Measurements from ENCODE around the gene ACTG2. TPM values are rescaled to one million over a fixed set of nuclear protein-coding genes. Genes with fewer than 3 reads are reported as not detected.

The ACTG2 gene
- total and polyA plus RNA-seq, 10 of the 15 experiments (the other 5 are each of a cell fraction or from before 2014, with no cell fraction given), result 0.06 to 0.97 (median 0.12) TPM; not detected in 7

DNA sequence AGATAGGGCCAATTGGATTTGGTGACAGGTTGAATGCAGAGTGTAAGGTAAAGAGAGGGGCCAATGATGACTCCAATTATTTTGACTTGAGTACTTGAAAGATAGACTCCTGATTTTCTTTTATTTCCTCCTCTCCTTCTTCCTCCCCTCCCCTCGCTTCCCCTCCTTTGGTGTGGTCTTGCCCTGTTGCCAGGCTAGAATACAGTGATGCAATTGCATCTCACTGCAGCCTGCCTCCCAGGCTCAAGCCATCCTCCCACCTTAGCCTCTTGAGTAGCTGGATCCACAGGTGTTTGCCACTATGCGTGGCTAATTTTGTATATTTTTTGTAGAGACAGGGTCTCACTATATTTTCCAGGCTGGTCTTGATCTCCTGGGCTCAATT lies 36.1 kb downstream of the ACTG2 start:
- in situ Hi-C loops (cut with MboI) (no loop called here), intact Hi-C loops (cut with micrococcal nuclease; ENCODE audit: unreplicated experiment) (no loop called here)
- Histone ChIP-seq H2AFZ (ENCODE audit: control insufficient read depth, low read depth, low read length) (no peak overlapping the region), H3K9ac (ENCODE audit: control insufficient read depth, insufficient read depth, low read length) (no peak overlapping the region), H3K79me2 (ENCODE audit: control insufficient read depth, insufficient read depth, low read length) (peaks cover 60% of the 10 kb centered on the region), H3K4me3 (peak overlapping the region; percentile 97), H3K27me3 (replicated peaks in 1 of 2; ENCODE audit: control insufficient read depth in 2 of 2, insufficient read depth in 2 of 2, low read length in 1 of 2) (no peaks in the 10 kb centered on the region), H3K4me1 (ENCODE audit: control insufficient read depth, insufficient read depth, low read length) (peaks cover 13% of the 10 kb centered on the region), H4K20me1 (ENCODE audit: control insufficient read depth, insufficient read depth) (no peaks in the 10 kb centered on the region), H3K9me3 (replicated peaks; ENCODE audit: control insufficient read depth, insufficient read depth, low read length) (peaks cover 1% of the 10 kb centered on the region; the same call in 1 of the 3 replicates), H3K4me2 (ENCODE audit: control insufficient read depth, insufficient read depth) (peak overlapping the region; percentile 75), H3K36me3 (ENCODE audit: control insufficient read depth in 2 of 2, insufficient read depth in 2 of 2, low read length in 1 of 2) (peaks cover 0 to 13% of the 10 kb centered on the region in 2 experiments; a peak in 1 of 4 replicates), H3K27ac (ENCODE audit: control insufficient read depth, insufficient read depth) (0 out of 2 replicates have a peak overlapping the region, but pooled peaks have one; percentile 35)
- ChIA-PET RAD21 (ENCODE audit: unreplicated experiment) (interaction anchor here (2.0 kb wide), 1 partner anchor 58 kb away, joined by 9 read pairs; no protein-coding TSS in a partner anchor), CTCF (interaction anchor here (1.2 to 4.5 kb wide), 2 partner anchors 18 to 58 kb away, joined by 3 to 20 read pairs; no protein-coding TSS in a partner anchor), SMC1A (ENCODE audit: uncharacterized antibody, unreplicated experiment) (interaction anchor here (1.0 to 2.6 kb wide), 4 partner anchors 15 to 103 kb away, joined by 3 to 9 read pairs (median 6); no protein-coding TSS in a partner anchor), POLR2A (interaction anchor here (0.6 to 2.3 kb wide), 3 partner anchors 32 to 101 kb away, joined by 3 to 5 read pairs (median 5); partner anchors contain the start of genes STAMBP and TET3)
- ATAC-seq (no peak), DNase-seq (ENCODE audit: low read depth, low spot score) (no peak), FAIRE-seq (no peak)
- TF ChIP-seq FOS (IDR thresholded peaks at IDR 0.05; ENCODE audit: borderline replicate concordance, extremely low read depth, insufficient read length) (no peak), ATF7 (IDR thresholded peaks at IDR 0.05; ENCODE audit: low read depth) (0 out of 2 replicates have a peak, but pooled peaks have one; percentile 4)
- TF ChIP-seq, protein P1, sequence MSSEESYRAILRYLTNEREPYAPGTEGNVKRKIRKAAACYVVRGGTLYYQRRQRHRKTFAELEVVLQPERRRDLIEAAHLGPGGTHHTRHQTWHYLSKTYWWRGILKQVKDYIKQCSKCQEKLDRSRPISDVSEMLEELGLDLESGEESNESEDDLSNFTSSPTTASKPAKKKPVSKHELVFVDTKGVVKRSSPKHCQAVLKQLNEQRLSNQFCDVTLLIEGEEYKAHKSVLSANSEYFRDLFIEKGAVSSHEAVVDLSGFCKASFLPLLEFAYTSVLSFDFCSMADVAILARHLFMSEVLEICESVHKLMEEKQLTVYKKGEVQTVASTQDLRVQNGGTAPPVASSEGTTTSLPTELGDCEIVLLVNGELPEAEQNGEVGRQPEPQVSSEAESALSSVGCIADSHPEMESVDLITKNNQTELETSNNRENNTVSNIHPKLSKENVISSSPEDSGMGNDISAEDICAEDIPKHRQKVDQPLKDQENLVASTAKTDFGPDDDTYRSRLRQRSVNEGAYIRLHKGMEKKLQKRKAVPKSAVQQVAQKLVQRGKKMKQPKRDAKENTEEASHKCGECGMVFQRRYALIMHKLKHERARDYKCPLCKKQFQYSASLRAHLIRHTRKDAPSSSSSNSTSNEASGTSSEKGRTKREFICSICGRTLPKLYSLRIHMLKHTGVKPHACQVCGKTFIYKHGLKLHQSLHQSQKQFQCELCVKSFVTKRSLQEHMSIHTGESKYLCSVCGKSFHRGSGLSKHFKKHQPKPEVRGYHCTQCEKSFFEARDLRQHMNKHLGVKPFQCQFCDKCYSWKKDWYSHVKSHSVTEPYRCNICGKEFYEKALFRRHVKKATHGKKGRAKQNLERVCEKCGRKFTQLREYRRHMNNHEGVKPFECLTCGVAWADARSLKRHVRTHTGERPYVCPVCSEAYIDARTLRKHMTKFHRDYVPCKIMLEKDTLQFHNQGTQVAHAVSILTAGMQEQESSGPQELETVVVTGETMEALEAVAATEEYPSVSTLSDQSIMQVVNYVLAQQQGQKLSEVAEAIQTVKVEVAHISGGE (CRISPR knock-in tag; IDR thresholded peaks at IDR 0.05), result no peak
- 58% methylated on average over 2 of the region's 2 CpGs for WGBS (ENCODE audit: insufficient coverage, insufficient replicate concordance, low lambda C conversion rate, missing lambda C conversion rate)
- BruUV-seq (replicated peaks), result no TSS peak
